HG03280 (cell line): ENCODE results near the gene LRRC1.

Source experiments
- ATAC-seq: cut with Tn5 transposase; IDR thresholded peaks from one replicate; pipeline ENCODE4 v1.9.1; 2021; ENCODE audit warnings: mild to moderate bottlenecking, moderate library complexity; ENCODE audit not compliant: unreplicated experiment

The LRRC1 gene

GRCh38 chr6:53951383-53951782 lies 156.6 kb downstream of the LRRC1 start:
- no peak for ATAC-seq

GRCh38 chr6:53956068-53956711 lies 161.4 kb downstream of the LRRC1 start:
- no peak for ATAC-seq

- ATAC-seq = no peak
These were observed 162.0 kb downstream of the LRRC1 start for GRCh38 chr6:53956804-53957203.

GRCh38 chr6:53959717-53960116 lies 164.9 kb downstream of the LRRC1 start:
- no peak for ATAC-seq

- ATAC-seq = no peak
These were observed 165.5 kb downstream of the LRRC1 start for GRCh38 chr6:53960311-53960710.

- ATAC-seq = no peak
These were observed 167.0 kb downstream of the LRRC1 start for GRCh38 chr6:53961679-53962370.

- ATAC-seq = no peak
These were observed 167.8 kb downstream of the LRRC1 start for GRCh38 chr6:53962646-53963045.

GRCh38 chr6:53967415-53967814 lies 172.6 kb downstream of the LRRC1 start:
- no peak for ATAC-seq
